GM19397 (cell line): ENCODE results near the gene VWCE.

Experiments used
- ATAC-seq: cut with Tn5 transposase; IDR thresholded peaks from one replicate; pipeline ENCODE4 v1.9.1; 2021; ENCODE audit warnings: mild to moderate bottlenecking, moderate library complexity; ENCODE audit not compliant: unreplicated experiment

VWCE gene, protein sequence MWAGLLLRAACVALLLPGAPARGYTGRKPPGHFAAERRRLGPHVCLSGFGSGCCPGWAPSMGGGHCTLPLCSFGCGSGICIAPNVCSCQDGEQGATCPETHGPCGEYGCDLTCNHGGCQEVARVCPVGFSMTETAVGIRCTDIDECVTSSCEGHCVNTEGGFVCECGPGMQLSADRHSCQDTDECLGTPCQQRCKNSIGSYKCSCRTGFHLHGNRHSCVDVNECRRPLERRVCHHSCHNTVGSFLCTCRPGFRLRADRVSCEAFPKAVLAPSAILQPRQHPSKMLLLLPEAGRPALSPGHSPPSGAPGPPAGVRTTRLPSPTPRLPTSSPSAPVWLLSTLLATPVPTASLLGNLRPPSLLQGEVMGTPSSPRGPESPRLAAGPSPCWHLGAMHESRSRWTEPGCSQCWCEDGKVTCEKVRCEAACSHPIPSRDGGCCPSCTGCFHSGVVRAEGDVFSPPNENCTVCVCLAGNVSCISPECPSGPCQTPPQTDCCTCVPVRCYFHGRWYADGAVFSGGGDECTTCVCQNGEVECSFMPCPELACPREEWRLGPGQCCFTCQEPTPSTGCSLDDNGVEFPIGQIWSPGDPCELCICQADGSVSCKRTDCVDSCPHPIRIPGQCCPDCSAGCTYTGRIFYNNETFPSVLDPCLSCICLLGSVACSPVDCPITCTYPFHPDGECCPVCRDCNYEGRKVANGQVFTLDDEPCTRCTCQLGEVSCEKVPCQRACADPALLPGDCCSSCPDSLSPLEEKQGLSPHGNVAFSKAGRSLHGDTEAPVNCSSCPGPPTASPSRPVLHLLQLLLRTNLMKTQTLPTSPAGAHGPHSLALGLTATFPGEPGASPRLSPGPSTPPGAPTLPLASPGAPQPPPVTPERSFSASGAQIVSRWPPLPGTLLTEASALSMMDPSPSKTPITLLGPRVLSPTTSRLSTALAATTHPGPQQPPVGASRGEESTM

GRCh38 chr11:61294717-61295595 is at the start of gene VWCE:
TSS of gene VWCE (minus strand) at chr11:61295316. CDS start at chr11:61295037, 279 bp downstream.
- peak; percentile 80 for ATAC-seq

GRCh38 chr11:61343792-61344745 is 49.0 kb upstream of the VWCE start:
- ATAC-seq: no peak

- no peak for ATAC-seq
Measured at GRCh38 chr11:61342207-61342803, 47.2 kb upstream of the VWCE start.

- ATAC-seq: no peak
Measured at GRCh38 chr11:61341706-61342105, 46.6 kb upstream of the VWCE start.

DNA sequence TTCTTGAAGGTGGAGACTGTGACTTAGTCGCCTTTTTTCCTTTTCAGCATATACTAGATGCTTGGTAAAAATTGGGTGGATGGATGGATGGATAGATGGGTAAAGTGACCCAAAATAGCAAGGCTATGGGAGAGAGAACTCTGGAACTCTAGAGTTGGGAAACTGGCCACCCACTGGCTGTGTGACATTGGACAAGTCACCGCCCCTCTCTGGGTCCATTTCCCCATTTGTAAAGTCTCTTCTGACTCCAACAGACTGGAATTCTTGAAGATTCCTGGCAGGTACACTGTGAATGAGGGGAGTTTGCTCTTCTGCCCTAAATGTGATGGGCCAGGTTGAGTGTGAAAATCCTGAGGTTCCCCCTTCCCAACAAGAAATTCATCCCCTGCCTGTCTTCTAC is 45.9 kb upstream of the VWCE start:
- no peak for ATAC-seq

GRCh38 chr11:61339490-61339878 is 44.4 kb upstream of the VWCE start:
- no peak for ATAC-seq

DNA sequence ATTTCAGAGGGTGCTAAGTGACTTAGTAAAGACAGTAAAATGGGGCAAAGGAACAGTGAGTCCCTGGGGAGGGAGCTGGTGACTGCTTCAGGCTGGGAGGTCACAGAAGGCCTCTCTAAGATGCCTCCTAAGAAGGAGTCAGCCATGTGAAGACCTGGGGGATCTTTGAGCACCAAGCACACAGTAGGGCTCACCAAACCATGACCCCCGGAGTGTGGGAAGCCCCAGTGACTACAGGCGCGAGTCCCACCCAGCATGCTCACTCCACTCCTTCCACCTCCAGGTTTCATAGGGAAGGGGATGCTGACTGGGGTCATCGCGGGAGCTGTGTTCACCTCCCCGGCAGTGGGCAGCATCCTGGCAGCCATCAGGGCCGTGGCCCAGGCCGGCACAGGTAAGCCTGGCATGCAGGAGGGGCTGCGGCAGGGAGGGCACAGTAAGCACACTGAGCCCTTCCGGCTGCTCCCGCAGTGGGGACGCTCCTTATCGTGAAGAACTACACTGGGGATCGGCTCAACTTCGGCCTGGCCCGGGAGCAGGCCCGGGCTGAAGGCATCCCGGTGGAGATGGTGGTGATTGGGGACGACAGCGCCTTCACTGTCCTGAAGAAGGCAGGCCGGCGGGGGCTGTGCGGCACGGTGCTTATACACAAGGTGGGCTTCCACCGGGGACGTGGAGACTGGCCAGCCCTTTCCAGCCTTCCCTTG is 43.8 kb upstream of the VWCE start:
- ATAC-seq: no peak

GRCh38 chr11:61337706-61338470 is 42.8 kb upstream of the VWCE start:
- ATAC-seq: no peak

DNA sequence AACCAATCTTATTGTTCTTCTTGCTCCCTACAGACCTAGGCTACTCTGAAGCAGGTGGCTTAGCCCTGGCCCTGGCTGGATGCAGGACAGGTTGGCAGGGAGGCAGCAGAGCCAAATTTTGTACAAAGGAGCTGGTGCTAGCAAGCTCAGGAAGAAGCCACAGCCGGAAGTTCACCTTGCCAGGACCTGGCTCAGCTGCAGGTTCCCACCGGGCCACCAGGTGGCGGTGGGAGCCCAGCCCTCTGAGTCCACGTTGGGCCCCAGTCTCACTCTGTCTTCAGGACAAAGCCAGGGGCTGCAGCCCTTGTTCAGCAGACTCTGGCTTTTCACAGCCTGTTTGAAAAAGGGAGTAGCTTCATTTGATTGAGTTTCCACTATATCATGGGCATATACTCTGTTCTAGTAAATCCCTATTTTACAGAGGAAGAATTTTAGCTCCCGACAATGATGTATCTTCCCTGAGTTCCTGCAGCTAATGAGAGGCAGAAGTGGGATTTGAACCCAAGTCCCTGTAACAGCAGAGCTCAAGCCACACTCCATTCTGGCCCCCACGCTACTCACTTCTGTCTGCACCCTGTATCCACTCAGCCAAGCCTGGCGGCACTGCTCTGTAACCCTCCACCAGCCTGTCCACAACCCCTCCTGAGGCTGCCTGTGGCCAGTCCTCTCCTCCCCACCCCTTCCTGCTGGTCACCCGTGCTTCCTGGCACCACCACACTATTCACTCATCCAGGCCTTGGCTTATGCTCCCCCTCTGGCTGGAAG is 41.2 kb upstream of the VWCE start:
- peak; percentile 32 for ATAC-seq

GRCh38 chr11:61335355-61335710 is 40.2 kb upstream of the VWCE start:
- ATAC-seq: no peak

DNA sequence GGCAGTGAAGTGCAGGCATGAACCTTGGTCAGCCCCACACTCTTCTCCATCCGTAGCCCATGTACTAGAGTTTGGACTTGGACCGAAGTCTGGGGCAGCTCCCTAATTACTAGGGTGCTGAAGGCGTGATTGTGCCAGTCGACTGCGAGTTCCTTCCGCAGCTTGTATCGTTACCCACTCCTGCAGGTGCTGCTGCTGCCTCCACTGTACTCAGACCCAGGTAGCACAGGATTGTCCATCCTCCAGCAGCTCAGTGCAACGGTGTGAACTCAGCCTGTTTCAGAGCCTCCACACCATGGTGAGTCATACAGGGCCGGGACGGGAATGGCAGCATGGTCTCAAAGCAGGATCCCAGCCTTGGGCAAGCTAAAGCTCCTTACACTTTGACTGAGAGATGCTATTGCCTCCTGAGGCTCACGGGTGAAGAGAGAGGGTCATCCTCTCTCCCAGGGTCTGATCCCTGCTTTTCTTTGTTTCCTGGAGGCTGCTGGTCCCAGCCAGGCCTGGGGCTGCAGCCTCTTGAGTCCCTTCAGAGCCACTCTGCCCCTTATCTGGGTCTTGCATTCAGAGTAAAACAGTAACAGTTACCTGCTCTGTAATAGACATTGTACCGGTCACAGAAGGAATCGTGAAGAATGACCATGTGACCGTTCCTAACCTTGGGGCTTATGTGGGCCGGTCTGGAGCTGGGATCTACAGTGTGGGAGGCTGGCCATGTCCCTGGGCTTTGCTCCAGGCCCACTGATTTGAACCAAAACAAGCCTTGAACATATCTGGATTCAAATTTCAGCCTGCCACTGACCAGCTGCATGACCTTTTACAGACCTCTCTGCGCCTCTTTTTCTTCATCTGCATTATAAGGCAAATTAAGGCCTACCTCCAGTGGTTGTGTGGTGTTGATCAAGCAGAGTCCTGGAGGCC is 39.6 kb upstream of the VWCE start:
- no peak for ATAC-seq

GRCh38 chr11:61333550-61334433 is 38.7 kb upstream of the VWCE start:
- no peak for ATAC-seq

DNA sequence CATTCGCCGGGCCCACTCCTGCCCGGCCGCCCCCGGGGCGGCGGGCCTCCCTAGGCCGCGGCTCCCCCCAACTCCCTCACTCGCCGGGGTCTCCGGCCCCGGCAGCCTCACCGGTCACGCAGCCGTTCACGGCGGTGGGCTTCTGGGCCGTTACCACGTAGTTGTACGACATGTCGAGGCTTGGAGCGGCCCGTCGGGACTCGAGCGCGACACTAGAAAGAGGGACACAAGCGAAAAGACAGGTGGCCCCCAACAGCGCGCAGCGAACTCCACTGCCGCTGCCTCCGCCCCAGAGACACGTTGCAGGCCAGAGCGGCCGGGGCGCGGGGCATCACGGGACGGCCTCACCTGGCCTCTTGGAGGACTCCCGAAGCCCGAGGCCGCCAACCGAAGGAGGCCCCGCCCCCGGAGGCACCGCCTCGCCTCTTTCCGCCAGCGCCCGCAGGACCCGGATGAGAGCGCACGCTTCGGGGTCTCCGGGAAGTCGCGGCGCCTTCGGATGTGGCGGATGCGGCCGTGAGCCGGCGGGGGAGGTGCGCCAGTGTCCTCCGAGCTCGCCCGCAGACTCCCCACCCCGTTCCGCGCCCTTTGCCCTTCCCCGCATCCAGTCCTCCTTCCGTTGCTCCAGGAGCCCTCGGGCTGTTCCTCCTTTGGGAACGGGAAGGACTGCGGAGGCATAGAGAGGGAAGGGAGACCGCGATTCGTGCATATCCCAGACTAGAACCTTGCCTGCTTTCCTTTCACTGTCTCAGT is 37.9 kb upstream of the VWCE start, which contains the start of the genes DDB1 and TKFC:
TSS of gene DDB1 (minus strand) at position 309 of the 753 bp plus-strand sequence. CDS start at position 172, 137 bp downstream.
TSS of gene TKFC (plus strand) at position 432 of the 753 bp plus-strand sequence. CDS start 1,501 bp downstream, outside the sequence.
- ATAC-seq: peak; percentile 93

DNA sequence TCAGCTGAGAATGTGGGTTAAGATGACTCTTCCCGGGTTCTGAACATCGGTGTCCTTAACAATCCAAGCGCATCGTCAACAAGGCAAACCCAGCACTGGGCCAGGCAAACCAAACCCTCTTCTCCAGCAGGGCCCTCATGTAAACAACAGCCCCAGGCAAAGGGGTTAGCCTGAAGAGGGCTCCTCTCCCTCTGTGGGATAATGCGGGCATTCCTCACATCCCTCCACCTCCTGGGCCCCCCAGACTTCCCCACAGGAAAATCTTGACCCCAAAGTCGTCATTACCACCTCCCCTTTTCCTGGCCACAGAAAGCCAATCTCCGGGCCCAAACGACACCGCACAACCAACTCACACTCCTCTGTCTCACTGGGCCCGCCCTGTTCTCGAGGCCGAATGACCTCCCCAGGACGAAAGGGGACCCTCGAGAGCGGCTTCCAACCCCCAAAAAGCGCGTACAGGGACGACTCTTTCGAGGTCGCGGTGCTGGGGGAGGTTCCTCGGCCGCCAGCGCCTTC is 37.2 kb upstream of the VWCE start:
- ATAC-seq: no peak
